Astrocyte of the hippocampus (primary cell): ENCODE results near the gene GATM.
"Not testable (repeated sequence)": the region's sequence is repeated elsewhere in the genome, so short reads cannot be mapped to it uniquely, and the experiment has no call there.

Source experiments
- DNase-seq: peaks from one replicate; pipeline ENCODE4 v3.0.0; 2011; ENCODE audit warnings: low read depth, low spot score

GATM gene

GRCh38 chr15:45354711-45355110 lies 23.6 kb downstream of the GATM start:
- DNase-seq: no peak

- no peak for DNase-seq
These were observed 27.1 kb downstream of the GATM start for GRCh38 chr15:45351227-45351626.

GRCh38 chr15:45349623-45350022 lies 28.7 kb downstream of the GATM start:
- no peak for DNase-seq

GRCh38 chr15:45347989-45348388 lies 30.4 kb downstream of the GATM start:
- DNase-seq: no peak

GRCh38 chr15:45347033-45347432 lies 31.3 kb downstream of the GATM start:
- no peak for DNase-seq

- no peak for DNase-seq
These were observed 32.0 kb downstream of the GATM start for GRCh38 chr15:45346381-45346780.

GRCh38 chr15:45343258-45343860 lies 35.0 kb downstream of the GATM start:
- no peak for DNase-seq

- DNase-seq: no peak
These were observed 36.6 kb downstream of the GATM start for GRCh38 chr15:45341790-45342189.

- DNase-seq: no peak
These were observed 37.9 kb downstream of the GATM start for GRCh38 chr15:45340429-45340828.

GRCh38 chr15:45338417-45338816 lies 39.9 kb downstream of the GATM start:
- DNase-seq: no peak

- DNase-seq: no peak
These were observed 41.1 kb downstream of the GATM start for GRCh38 chr15:45337224-45337623.

- DNase-seq: peak; percentile 25
These were observed 44.8 kb downstream of the GATM start for GRCh38 chr15:45333550-45333949.

GRCh38 chr15:45332694-45333093 lies 45.6 kb downstream of the GATM start:
- DNase-seq: no peak

GRCh38 chr15:45331972-45332371 lies 46.4 kb downstream of the GATM start:
- no peak for DNase-seq

GRCh38 chr15:45328663-45329062 lies 49.7 kb downstream of the GATM start:
- DNase-seq: no peak

GRCh38 chr15:45326741-45327140 lies 51.6 kb downstream of the GATM start:
- DNase-seq: peak; percentile 59

GRCh38 chr15:45326280-45326679 lies 52.1 kb downstream of the GATM start:
- DNase-seq: no peak

- DNase-seq: no peak
These were observed 57.7 kb downstream of the GATM start for GRCh38 chr15:45320581-45321205.

- DNase-seq: no peak
These were observed 58.7 kb downstream of the GATM start for GRCh38 chr15:45319472-45320214.

GRCh38 chr15:45314960-45315359 lies 63.4 kb downstream of the GATM start:
- DNase-seq: no peak

- DNase-seq: not testable (repeated sequence)
These were observed 64.2 kb downstream of the GATM start for GRCh38 chr15:45314117-45314516.
